ENCODE data around the gene STK39. TPM values are rescaled to one million over a fixed set of nuclear protein-coding genes. Genes with fewer than 3 reads are reported as not detected.

Gene STK39
- total RNA-seq, 2 donors from 2014 or later, result 37.1 to 41.0 TPM

Other genes with a start within 250 kb of the STK39 start
- gene CERS6, start 208.7 kb upstream of the STK39 start, total RNA-seq, result 10 to 100 TPM; 11.2 to 18.5 TPM